HG02870 (cell line): ENCODE measurements around the gene SERPINA4.
"Not testable (repeated sequence)": the region's sequence is repeated elsewhere in the genome, so short reads cannot be mapped to it uniquely, and the experiment has no call there.

ENCODE experiments used
- ATAC-seq: cut with Tn5 transposase; IDR thresholded peaks from one replicate; pipeline ENCODE4 v1.9.1; 2021; ENCODE audit warnings: mild to moderate bottlenecking, moderate library complexity; ENCODE audit not compliant: unreplicated experiment

The SERPINA4 gene

GRCh38 chr14:94568186-94568585 lies 6.9 kb downstream of the SERPINA4 start:
- no peak for ATAC-seq

GRCh38 chr14:94569381-94570001 lies 8.2 kb downstream of the SERPINA4 start:
- no peak for ATAC-seq

GRCh38 chr14:94570002-94570400 lies 8.8 kb downstream of the SERPINA4 start:
- ATAC-seq, result no peak

GRCh38 chr14:94570440-94570839 lies 9.2 kb downstream of the SERPINA4 start:
- no peak for ATAC-seq

GRCh38 chr14:94571395-94571794 lies 10.2 kb downstream of the SERPINA4 start:
- no peak for ATAC-seq

GRCh38 chr14:94571950-94572349 lies 10.7 kb downstream of the SERPINA4 start:
- ATAC-seq, result no peak

GRCh38 chr14:94572637-94573303 lies 11.5 kb downstream of the SERPINA4 start:
- ATAC-seq, result no peak

GRCh38 chr14:94573475-94574277 lies 12.4 kb downstream of the SERPINA4 start:
- no peak for ATAC-seq

GRCh38 chr14:94574336-94574735 lies 13.1 kb downstream of the SERPINA4 start:
- ATAC-seq, result no peak

- ATAC-seq, result no peak
These were observed 14.7 kb downstream of the SERPINA4 start for GRCh38 chr14:94575730-94576585.

GRCh38 chr14:94577472-94577871 lies 16.2 kb downstream of the SERPINA4 start:
- ATAC-seq, result not testable (repeated sequence)

GRCh38 chr14:94578712-94579111 lies 17.5 kb downstream of the SERPINA4 start:
- ATAC-seq, result no peak

- ATAC-seq, result no peak
These were observed 20.1 kb downstream of the SERPINA4 start, which contains the start of gene SERPINA5 for GRCh38 chr14:94581127-94581999. Gene SERPINA5 (plus strand): TSS chr14:94581426. CDS start chr14:94587363, 5,937 bp downstream.

- no peak for ATAC-seq
These were observed 21.0 kb downstream of the SERPINA4 start for GRCh38 chr14:94582199-94582750.

GRCh38 chr14:94582851-94583250 lies 21.6 kb downstream of the SERPINA4 start:
- no peak for ATAC-seq

GRCh38 chr14:94583557-94583956 lies 22.3 kb downstream of the SERPINA4 start:
- ATAC-seq, result no peak

- no peak for ATAC-seq
These were observed 23.5 kb downstream of the SERPINA4 start for GRCh38 chr14:94584591-94585280.

- no peak for ATAC-seq
These were observed 25.4 kb downstream of the SERPINA4 start for GRCh38 chr14:94586635-94587034.

- no peak for ATAC-seq
These were observed 27.1 kb downstream of the SERPINA4 start for GRCh38 chr14:94588311-94588710.
